Measurements from ENCODE around the gene RBM19. TPM values are rescaled to one million over a fixed set of nuclear protein-coding genes. Genes with fewer than 3 reads are reported as not detected.
"Not testable (repeated sequence)": the region's sequence is repeated elsewhere in the genome, so short reads cannot be mapped to it uniquely, and the experiment has no call there.

RBM19 gene
- total RNA-seq, 1 donor from 2014 or later = 31.1 TPM

- no peak overlapping the region for H3K4me3 Mint-ChIP-seq (ENCODE audit: unreplicated experiment)
- TF ChIP-seq CTCF (IDR thresholded peaks at IDR 0.05) = no peak
- H3K4me1 Mint-ChIP-seq (ENCODE audit: unreplicated experiment) = no peaks in the 10 kb centered on the region
- peaks cover 20% of the 10 kb centered on the region for H3K36me3 Mint-ChIP-seq (ENCODE audit: unreplicated experiment)
- no peak overlapping the region for H3K27ac Mint-ChIP-seq (ENCODE audit: unreplicated experiment)
- H3K9me3 Mint-ChIP-seq (ENCODE audit: unreplicated experiment) = peaks cover 5% of the 10 kb centered on the region
- no peak for DNase-seq (ENCODE audit: extremely low spot score, unreplicated experiment)
- no peaks in the 10 kb centered on the region for H3K27me3 Mint-ChIP-seq (ENCODE audit: unreplicated experiment)
These were observed 57.5 kb downstream of the RBM19 start for GRCh38 chr12:113908584-113909100.

- Mint-ChIP-seq H3K36me3 (ENCODE audit: unreplicated experiment) (peaks cover 20% of the 10 kb centered on the region), H3K4me1 (ENCODE audit: unreplicated experiment) (no peaks in the 10 kb centered on the region), H3K4me3 (ENCODE audit: unreplicated experiment) (no peak overlapping the region), H3K27me3 (ENCODE audit: unreplicated experiment) (no peaks in the 10 kb centered on the region), H3K27ac (ENCODE audit: unreplicated experiment) (no peak overlapping the region), H3K9me3 (ENCODE audit: unreplicated experiment) (peaks cover 5% of the 10 kb centered on the region)
- DNase-seq (ENCODE audit: extremely low spot score, unreplicated experiment) = no peak
- TF ChIP-seq CTCF (IDR thresholded peaks at IDR 0.05) = no peak
These were observed 58.5 kb downstream of the RBM19 start for GRCh38 chr12:113907446-113908180.

GRCh38 chr12:113906411-113907200, 59.5 kb downstream of the RBM19 start:
- no peak overlapping the region for H3K4me3 Mint-ChIP-seq (ENCODE audit: unreplicated experiment)
- H3K27ac Mint-ChIP-seq (ENCODE audit: unreplicated experiment) = no peak overlapping the region
- DNase-seq (ENCODE audit: extremely low spot score, unreplicated experiment) = no peak
- no peak for TF ChIP-seq CTCF (IDR thresholded peaks at IDR 0.05)
- no peaks in the 10 kb centered on the region for H3K4me1 Mint-ChIP-seq (ENCODE audit: unreplicated experiment)
- H3K27me3 Mint-ChIP-seq (ENCODE audit: unreplicated experiment) = no peaks in the 10 kb centered on the region
- peaks cover 20% of the 10 kb centered on the region for H3K36me3 Mint-ChIP-seq (ENCODE audit: unreplicated experiment)
- peaks cover 5% of the 10 kb centered on the region for H3K9me3 Mint-ChIP-seq (ENCODE audit: unreplicated experiment)

- no peaks in the 10 kb centered on the region for H3K4me1 Mint-ChIP-seq (ENCODE audit: unreplicated experiment)
- H3K36me3 Mint-ChIP-seq (ENCODE audit: unreplicated experiment) = peaks cover 20% of the 10 kb centered on the region
- TF ChIP-seq CTCF (IDR thresholded peaks at IDR 0.05) = no peak
- H3K9me3 Mint-ChIP-seq (ENCODE audit: unreplicated experiment) = peaks cover 5% of the 10 kb centered on the region
- no peak overlapping the region for H3K27ac Mint-ChIP-seq (ENCODE audit: unreplicated experiment)
- no peak overlapping the region for H3K4me3 Mint-ChIP-seq (ENCODE audit: unreplicated experiment)
- H3K27me3 Mint-ChIP-seq (ENCODE audit: unreplicated experiment) = no peaks in the 10 kb centered on the region
- no peak for DNase-seq (ENCODE audit: extremely low spot score, unreplicated experiment)
These were observed 60.3 kb downstream of the RBM19 start for GRCh38 chr12:113905829-113906228.

GRCh38 chr12:113903381-113903863, 62.7 kb downstream of the RBM19 start:
- Mint-ChIP-seq H3K4me3 (ENCODE audit: unreplicated experiment) (no peak overlapping the region), H3K9me3 (ENCODE audit: unreplicated experiment) (peaks cover 5% of the 10 kb centered on the region), H3K27ac (ENCODE audit: unreplicated experiment) (no peak overlapping the region), H3K27me3 (ENCODE audit: unreplicated experiment) (no peaks in the 10 kb centered on the region), H3K36me3 (ENCODE audit: unreplicated experiment) (peaks cover 10% of the 10 kb centered on the region), H3K4me1 (ENCODE audit: unreplicated experiment) (no peaks in the 10 kb centered on the region)
- TF ChIP-seq CTCF (IDR thresholded peaks at IDR 0.05) = no peak
- no peak for DNase-seq (ENCODE audit: extremely low spot score, unreplicated experiment)

GRCh38 chr12:113901319-113901718, 64.8 kb downstream of the RBM19 start:
- H3K27ac Mint-ChIP-seq (ENCODE audit: unreplicated experiment); DNase-seq (ENCODE audit: extremely low spot score, unreplicated experiment); H3K4me1 Mint-ChIP-seq (ENCODE audit: unreplicated experiment); H3K4me3 Mint-ChIP-seq (ENCODE audit: unreplicated experiment); H3K9me3 Mint-ChIP-seq (ENCODE audit: unreplicated experiment); H3K27me3 Mint-ChIP-seq (ENCODE audit: unreplicated experiment); H3K36me3 Mint-ChIP-seq (ENCODE audit: unreplicated experiment): not testable (repeated sequence)

All from osteocyte (in vitro differentiated cells).